Neural progenitor cell (in vitro differentiated cells): Measurements from ENCODE around the gene DONSON. TPM values are rescaled to one million over a fixed set of nuclear protein-coding genes. Genes with fewer than 3 reads are reported as not detected.

ENCODE experiments used
- DNase-seq: peaks from one replicate; pipeline ENCODE4 v3.0.0-alpha.2; 2016; ENCODE audit warnings: low spot score
- H2AFZ ChIP-seq: fragments of 200-600 bp; sonication (generic); replicated peaks from 2 replicates; pipeline ENCODE4 v1.6.1; 2016; ENCODE audit warnings: antibody characterized with exemption
- H3F3A ChIP-seq: fragments of 200-600 bp; sonication (generic); 2 replicates; pipeline ENCODE4 v1.6.1; 2016; ENCODE audit warnings: antibody characterized with exemption, low read depth
- H3K27ac ChIP-seq: fragments of 200-600 bp; sonication (generic); 2 replicates; pipeline ENCODE4 v1.5.1; 2016; ENCODE audit warnings: mild to moderate bottlenecking
- H3K27me3 ChIP-seq: fragments of 200-600 bp; sonication (generic); 2 replicates; pipeline ENCODE4 v1.6.1; 2016; ENCODE audit warnings: mild to moderate bottlenecking, moderate library complexity
- H3K36me3 ChIP-seq: fragments of 200-600 bp; sonication (generic); 2 replicates; pipeline ENCODE4 v1.5.1; 2016
- H3K4me1 ChIP-seq: fragments of 200-600 bp; sonication (generic); 2 replicates; pipeline ENCODE4 v1.6.1; 2016; ENCODE audit warnings: mixed run types
- H3K4me2 ChIP-seq: fragments of 200-600 bp; sonication (generic); 2 replicates; pipeline ENCODE4 v1.6.1; 2016
- H3K4me3 ChIP-seq: fragments of 200-600 bp; sonication (generic); 2 replicates; pipeline ENCODE4 v1.5.1; 2016
- H3K79me2 ChIP-seq: fragments of 200-600 bp; sonication (generic); 2 replicates; pipeline ENCODE4 v1.6.1; 2016; ENCODE audit warnings: low read depth
- H3K9ac ChIP-seq: fragments of 200-600 bp; sonication (generic); 2 replicates; pipeline ENCODE4 v1.6.1; 2016
- H3K9me3 ChIP-seq: fragments of 200-600 bp; sonication (generic); 2 replicates; pipeline ENCODE4 v1.5.1; 2016; ENCODE audit warnings: low read depth
- H4K20me1 ChIP-seq: fragments of 200-600 bp; sonication (generic); 2 replicates; pipeline ENCODE4 v1.6.1; 2016; ENCODE audit warnings: low read depth
- H3K27ac Mint-ChIP-seq: 3 replicates; pipeline ENCODE4 v1.8.0; 2021; ENCODE audit warnings: mixed read lengths
- H3K27me3 Mint-ChIP-seq: 2 replicates; pipeline ENCODE4 v1.8.0; 2022; ENCODE audit warnings: low read depth, mild to moderate bottlenecking, inconsistent platforms, moderate library complexity, mixed read lengths; ENCODE audit not compliant: insufficient read depth
- H3K36me3 Mint-ChIP-seq: 3 replicates; pipeline ENCODE4 v1.8.0; 2021; ENCODE audit warnings: mixed read lengths
- H3K4me1 Mint-ChIP-seq: 3 replicates; pipeline ENCODE4 v1.8.0; 2021; ENCODE audit warnings: mixed read lengths
- H3K4me3 Mint-ChIP-seq: 3 replicates; pipeline ENCODE4 v1.8.0; 2021; ENCODE audit warnings: mild to moderate bottlenecking, moderate library complexity, mixed read lengths
- H3K9me3 Mint-ChIP-seq: 3 replicates; pipeline ENCODE4 v1.8.0; 2020; ENCODE audit warnings: mixed read lengths
- CTCF ChIP-seq: fragments of 200-600 bp; sonication (generic); IDR thresholded peaks from 2 replicates; pipeline ENCODE4 v1.5.1; 2017; ENCODE audit warnings: antibody characterized with exemption, mild to moderate bottlenecking
- EZH2 ChIP-seq: fragments of 200-600 bp; sonication (generic); IDR thresholded peaks from 2 replicates; pipeline ENCODE4 v1.6.1; 2017; ENCODE audit warnings: antibody characterized with exemption, mild to moderate bottlenecking, moderate library complexity
- EZH2phosphoT487 ChIP-seq: fragments of 200-600 bp; sonication (generic); IDR thresholded peaks from 2 replicates; pipeline ENCODE4 v1.6.1; 2017; ENCODE audit warnings: antibody characterized with exemption
- total RNA-seq: library from RNA; depleted of rRNA; stranded (reverse); fragments of >200 nt; gene quantifications from 2 replicates; pipeline ENCODE4 v1.2.3, GENCODE V29; 2015; ENCODE audit warnings: low replicate concordance

The DONSON gene
- total RNA-seq, 1 donor from 2014 or later, result 67.8 TPM

- H3K4me3 ChIP-seq, result no peak overlapping the region
- H3K36me3 Mint-ChIP-seq, result peaks cover 54% of the 10 kb centered on the region
- no peak for DNase-seq
These were observed 28.7 kb downstream of the DONSON start for GRCh38 chr21:33559813-33560212.

GRCh38 chr21:33558777-33559421 lies 29.6 kb downstream of the DONSON start:
- Mint-ChIP-seq H3K36me3 (peaks cover 64% of the 10 kb centered on the region), H3K27ac (no peak overlapping the region), H3K9me3 (no peaks in the 10 kb centered on the region), H3K4me1 (peaks cover 3% of the 10 kb centered on the region), H3K27me3 (peaks cover 2% of the 10 kb centered on the region), H3K4me3 (no peak overlapping the region)
- no peaks in the 10 kb centered on the region for H3K9me3 ChIP-seq
- peaks cover 2% of the 10 kb centered on the region for H3K4me1 ChIP-seq
- H3K9ac ChIP-seq, result no peak overlapping the region
- H3K36me3 ChIP-seq, result peaks cover 68% of the 10 kb centered on the region
- H3F3A ChIP-seq, result peaks cover 47% of the 10 kb centered on the region
- no peaks in the 10 kb centered on the region for H3K27me3 ChIP-seq
- DNase-seq, result no peak
- peaks cover 87% of the 10 kb centered on the region for H4K20me1 ChIP-seq
- no peak overlapping the region for H3K4me3 ChIP-seq
- peaks cover 100% of the 10 kb centered on the region for H3K79me2 ChIP-seq
- no peak for TF ChIP-seq CTCF
- no peak for TF ChIP-seq EZH2phosphoT487
- no peak for TF ChIP-seq EZH2
- H2AFZ ChIP-seq, result no peak overlapping the region
- no peak overlapping the region for H3K27ac ChIP-seq
- H3K4me2 ChIP-seq, result no peak overlapping the region

More at GRCh38 chr21:33559813-33560212, 28.7 kb downstream of the DONSON start:
- Histone ChIP-seq H3K36me3 (peaks cover 59% of the 10 kb centered on the region), H3K4me2 (no peak overlapping the region), H4K20me1 (peaks cover 78% of the 10 kb centered on the region), H3K9me3 (no peaks in the 10 kb centered on the region), H3K27me3 (no peaks in the 10 kb centered on the region), H3K9ac (no peak overlapping the region), H3K79me2 (peaks cover 94% of the 10 kb centered on the region), H3F3A (peaks cover 52% of the 10 kb centered on the region), H3K4me1 (peaks cover 2% of the 10 kb centered on the region), H3K27ac (no peak overlapping the region), H2AFZ (no peak overlapping the region)
- TF ChIP-seq CTCF (no peak), EZH2 (no peak), EZH2phosphoT487 (no peak)
- Mint-ChIP-seq H3K4me3 (no peak overlapping the region), H3K27me3 (peaks cover 2% of the 10 kb centered on the region), H3K9me3 (no peaks in the 10 kb centered on the region), H3K4me1 (peaks cover 3% of the 10 kb centered on the region), H3K27ac (no peak overlapping the region)

GRCh38 chr21:33557447-33557846 lies 31.0 kb downstream of the DONSON start:
- peaks cover 100% of the 10 kb centered on the region for H3K79me2 ChIP-seq
- Mint-ChIP-seq H3K9me3 (no peaks in the 10 kb centered on the region), H3K27ac (no peak overlapping the region), H3K4me1 (peaks cover 3% of the 10 kb centered on the region), H3K27me3 (peaks cover 5% of the 10 kb centered on the region), H3K36me3 (peaks cover 75% of the 10 kb centered on the region), H3K4me3 (no peak overlapping the region)
- DNase-seq, result no peak
- no peak for TF ChIP-seq CTCF
- TF ChIP-seq EZH2, result no peak
- TF ChIP-seq EZH2phosphoT487, result no peak
- H3K9me3 ChIP-seq, result no peaks in the 10 kb centered on the region
- H2AFZ ChIP-seq, result no peak overlapping the region
- peaks cover 93% of the 10 kb centered on the region for H4K20me1 ChIP-seq
- no peak overlapping the region for H3K27ac ChIP-seq
- no peak overlapping the region for H3K4me2 ChIP-seq
- peaks cover 62% of the 10 kb centered on the region for H3K36me3 ChIP-seq
- no peak overlapping the region for H3K4me3 ChIP-seq
- H3K9ac ChIP-seq, result no peak overlapping the region
- peaks cover 2% of the 10 kb centered on the region for H3K4me1 ChIP-seq
- peaks cover 34% of the 10 kb centered on the region for H3F3A ChIP-seq
- no peaks in the 10 kb centered on the region for H3K27me3 ChIP-seq
